GM10847 (cell line): ENCODE measurements around the gene SYT17.

ENCODE experiments used
- POLR2A ChIP-seq: IDR thresholded peaks from 2 replicates; pipeline ENCODE4 v1.6.1; 2011; ENCODE audit not compliant: insufficient read length; ENCODE audit errors: extremely low read depth

SYT17 gene

DNA sequence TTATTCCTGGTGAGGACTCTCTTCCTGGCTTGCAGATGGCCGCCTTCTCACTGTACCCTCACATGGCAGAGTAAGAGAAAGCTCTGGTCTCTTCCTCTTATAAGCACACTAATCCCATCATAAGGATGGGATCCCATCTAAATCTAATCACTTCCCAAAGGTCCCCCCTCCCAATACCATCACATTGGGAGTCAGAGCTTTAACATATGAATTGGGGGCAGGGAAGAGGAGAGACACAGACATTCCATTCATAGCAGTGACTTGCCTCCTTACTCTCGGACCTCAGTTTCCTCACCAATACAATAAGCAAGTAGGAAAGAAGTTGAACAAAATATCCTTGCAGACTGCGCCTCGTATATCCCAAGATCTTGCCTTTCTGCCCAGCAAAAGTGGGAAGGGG is 119.2 kb downstream of the SYT17 start:
- TF ChIP-seq POLR2A = no peak

DNA sequence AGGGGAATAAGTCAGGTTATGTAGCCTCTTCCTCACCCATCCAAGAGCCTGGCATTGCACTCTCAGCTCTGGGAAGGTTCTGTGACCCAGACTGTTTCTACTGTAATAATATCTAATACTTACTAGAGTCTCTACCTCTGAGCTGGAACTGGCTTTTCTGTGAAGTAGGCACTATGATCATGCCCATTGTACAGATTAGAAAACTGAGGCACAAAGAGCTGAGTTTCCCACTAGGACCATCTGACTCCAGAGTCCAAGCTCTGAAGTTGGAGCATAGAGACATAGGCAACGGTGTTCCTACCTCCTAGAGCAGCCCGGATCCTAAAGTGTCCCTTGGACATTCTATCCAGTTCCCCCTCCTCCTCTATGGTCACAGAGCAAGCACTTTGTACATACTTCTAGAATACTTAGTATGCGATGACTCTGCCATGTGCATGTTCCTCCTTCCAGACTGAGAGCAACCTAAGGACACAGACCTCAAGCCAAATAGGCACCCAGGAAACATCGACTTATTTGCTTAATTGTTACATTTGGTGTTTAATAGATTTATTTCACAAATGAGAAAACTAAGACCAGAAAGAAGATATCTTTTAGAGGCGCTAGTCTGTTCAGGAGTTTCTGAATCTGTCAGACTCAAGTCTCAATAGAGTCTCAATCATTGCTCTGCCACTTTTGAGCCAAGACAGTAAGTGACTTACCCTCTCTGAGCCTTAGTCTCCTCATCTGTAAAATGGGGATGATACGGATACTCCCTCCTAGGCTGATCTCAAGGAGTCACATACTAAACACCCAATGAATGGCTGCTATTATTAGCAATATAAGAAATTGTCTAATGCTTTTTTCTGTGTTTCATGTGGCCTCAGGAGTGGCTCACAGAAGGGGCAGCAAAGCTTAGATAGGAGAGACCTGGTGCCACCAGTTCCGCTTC is 121.1 kb downstream of the SYT17 start:
- TF ChIP-seq POLR2A = no peak

DNA sequence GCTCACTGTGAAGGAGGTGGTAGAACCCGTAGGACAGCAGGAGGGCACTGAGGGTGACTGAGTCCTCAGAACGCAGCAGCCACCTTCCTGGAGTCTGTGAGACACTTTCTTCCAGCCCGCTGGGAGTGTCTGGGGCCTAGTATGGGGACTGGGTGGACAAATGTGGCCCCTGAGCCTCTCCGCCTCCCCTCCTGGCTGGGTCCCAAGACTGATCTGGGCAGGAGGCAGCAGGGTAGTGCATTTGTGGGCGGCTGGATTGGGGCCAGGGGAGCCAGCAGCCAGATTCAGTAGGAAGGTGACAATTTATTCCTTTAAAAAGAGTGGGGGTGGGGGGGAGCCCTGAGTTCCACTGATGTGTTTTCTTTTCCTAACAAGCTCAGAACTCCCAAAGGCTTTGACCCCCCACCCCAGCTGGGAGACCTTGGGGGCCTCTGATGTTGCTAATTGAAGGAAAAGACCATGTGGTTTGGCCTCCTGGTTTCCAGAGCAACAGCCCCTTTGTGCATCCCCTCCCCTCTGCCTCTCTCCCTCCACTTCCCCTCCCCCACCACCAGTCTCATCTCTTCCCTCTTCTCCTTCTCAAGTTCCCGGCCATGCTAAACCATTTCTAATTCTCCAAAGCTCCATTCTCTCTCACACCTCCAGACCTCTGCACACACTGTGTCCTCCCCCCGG is 121.9 kb downstream of the SYT17 start:
- no peak for TF ChIP-seq POLR2A

DNA sequence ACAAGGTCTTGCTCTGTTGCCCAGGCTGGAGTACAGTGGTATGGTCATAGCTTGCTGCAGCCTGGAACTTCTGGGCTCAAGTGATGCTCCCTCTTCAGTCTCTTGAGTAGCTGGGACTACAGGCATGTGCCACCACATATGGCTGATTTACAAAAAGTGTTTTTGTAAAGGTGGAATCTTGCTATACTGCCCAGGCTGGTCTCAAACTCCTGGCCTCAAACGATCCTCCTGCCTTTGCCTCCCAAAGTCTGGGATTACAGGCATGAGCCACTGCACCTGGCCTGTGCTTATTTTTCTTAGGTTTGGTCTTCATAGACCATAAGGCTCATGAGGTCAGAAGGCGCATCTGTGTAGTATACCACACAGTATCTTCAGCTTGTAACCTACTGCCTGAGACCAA is 122.8 kb downstream of the SYT17 start:
- TF ChIP-seq POLR2A = no peak

DNA sequence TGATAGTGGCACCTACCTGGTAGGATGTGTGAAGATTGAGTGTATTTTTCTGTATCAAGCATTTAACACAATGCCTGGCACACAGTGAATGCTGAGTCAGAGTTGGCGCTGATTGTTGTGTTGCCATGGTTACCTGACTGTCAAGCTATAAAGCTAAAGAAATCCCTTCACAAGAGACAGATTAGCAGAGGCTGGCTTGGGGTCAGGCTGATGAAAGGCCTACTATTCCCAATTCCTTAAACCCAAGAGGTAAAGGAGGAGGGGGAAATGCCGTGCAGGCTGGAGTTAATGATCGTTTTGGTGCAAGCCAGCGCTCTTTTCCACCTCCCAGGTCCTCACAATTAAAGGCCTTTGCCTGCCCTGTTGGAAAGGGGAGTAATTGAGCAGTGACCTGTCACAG is 123.4 kb downstream of the SYT17 start:
- no peak for TF ChIP-seq POLR2A

DNA sequence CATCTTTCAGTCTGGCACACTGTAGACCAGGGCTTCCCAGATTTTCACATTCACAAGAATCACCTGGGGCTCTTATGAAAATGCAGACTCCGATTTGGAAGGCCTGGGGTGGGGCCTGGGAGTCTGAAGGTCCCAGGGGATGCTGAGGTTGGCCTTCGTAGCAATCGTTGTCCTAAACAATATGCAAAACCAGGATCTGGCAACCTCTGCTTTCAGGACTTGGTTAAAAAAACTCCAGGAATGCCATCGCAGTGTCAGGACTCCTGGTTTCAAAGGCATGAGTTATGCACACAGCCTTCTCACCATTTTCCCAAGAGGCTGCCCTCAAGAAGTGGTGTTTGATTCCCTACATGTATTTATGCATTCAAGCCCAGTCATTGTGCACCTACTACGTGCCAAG is 124.1 kb downstream of the SYT17 start:
- no peak for TF ChIP-seq POLR2A

DNA sequence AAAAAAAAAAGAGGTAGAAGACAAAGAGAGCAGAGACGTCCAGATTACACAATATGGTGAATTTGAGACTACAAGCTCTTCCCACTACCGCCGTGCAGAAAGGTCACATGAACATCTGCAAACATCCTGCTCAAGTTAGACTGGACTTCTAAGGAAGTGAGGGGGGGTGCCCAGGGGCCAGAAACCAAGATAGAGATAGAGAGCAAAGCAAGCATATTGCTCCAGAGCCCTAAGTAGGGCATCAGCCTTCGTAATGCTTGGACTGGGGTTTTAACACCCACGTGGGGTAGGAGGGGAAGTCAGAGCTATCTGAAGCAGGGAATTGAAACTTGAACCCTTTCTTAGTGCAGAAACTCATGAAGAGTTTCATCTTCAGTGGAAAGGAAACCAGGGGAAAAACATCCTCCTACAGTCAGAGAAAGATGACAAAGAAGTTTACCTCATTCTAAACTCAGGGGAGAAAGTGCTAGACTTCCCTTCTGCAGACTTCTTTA is 126.2 kb downstream of the SYT17 start:
- TF ChIP-seq POLR2A = no peak

DNA sequence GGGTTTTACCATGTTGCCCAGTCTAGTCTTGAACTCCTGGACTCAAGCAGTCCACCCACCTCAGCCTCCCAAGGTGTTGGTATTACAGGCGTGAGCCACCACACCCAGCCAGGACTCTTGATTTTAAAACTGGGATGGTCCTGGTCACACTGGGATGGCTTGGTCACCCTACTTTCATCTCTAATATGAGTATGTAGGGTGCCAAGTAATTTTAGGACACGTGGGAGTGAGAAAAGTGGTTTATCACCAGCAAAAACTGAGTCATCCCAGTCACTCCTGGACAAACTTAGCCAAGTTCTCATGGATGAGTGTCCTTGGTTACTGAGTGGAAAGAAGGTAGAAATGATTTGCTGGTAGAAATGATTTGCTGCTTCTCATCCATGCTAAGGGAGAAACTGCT is 127.4 kb downstream of the SYT17 start:
- TF ChIP-seq POLR2A = no peak

DNA sequence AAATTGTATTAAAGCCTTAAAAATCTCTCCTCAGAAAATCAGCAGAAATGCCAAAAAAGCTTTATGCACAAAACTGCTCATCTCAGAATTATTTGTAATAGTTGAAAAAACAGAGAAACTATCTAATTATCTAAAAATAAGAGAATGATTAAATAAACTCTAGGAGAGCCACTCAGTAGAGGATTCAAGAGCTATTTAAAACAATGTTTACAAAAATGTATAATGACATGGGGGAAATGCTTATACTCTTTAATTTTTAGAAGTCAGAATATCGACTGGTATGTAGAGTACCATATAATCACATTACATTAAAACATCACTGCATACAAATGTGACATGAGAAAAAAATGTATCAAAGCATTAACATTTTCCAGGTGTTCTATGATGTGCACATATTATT is 129.4 kb downstream of the SYT17 start:
- TF ChIP-seq POLR2A = no peak

DNA sequence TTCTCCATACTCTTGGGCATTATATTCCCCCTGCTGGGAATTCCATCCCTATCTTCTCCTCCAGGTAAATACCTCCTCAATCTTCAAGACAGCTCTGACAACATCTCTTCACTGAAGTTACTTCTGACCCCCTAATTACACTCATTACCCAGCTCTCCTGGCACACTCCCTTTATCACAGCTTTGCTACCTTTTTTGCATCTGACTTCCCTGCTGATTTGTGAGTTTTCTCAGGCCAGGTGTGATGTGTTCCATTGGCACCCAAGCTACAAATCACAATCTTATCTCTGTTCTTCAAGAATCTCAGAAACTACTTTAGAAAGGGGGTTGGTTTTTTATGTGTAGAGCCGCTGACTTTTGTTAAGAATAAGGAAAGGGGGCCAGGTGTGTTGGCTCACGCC is 131.5 kb downstream of the SYT17 start:
- no peak for TF ChIP-seq POLR2A

DNA sequence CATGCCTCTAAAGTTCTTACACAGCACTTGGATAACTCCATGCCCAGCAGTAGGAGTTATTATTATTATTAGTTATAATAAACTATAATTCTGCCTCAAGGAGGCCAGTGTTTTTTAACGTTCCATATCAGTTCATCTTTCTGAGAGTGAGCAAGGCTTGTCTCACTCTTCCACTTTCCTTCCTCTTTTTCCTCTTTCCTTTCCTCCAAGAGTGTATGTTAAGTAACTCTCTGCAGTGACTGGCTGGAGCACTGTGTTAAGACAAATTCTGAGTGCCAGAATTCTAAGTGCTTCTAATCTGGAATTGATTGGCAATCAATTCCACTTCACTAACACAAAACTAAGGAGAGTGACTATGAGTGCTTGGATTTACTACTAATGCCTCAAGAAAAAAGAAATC is 133.9 kb downstream of the SYT17 start:
- TF ChIP-seq POLR2A = no peak

DNA sequence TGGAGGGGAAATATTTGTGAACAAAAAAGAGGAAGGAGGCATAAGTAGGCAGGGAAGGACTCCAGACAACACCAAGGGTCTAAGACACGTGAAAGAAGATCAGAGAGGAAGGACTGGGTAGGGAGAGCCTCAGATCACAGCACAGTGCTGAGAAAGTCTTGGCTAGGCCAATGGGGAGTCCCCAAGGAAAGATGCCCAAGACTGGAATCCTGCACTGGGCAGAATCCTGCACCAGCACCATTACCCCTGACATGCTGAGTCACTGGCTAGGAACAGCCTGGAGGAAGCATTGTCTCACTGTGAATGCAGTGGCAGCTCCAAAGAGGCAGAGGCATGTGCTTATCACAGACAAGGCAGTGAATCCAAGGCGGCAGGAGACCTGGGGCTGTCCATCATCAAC is 136.7 kb downstream of the SYT17 start:
- TF ChIP-seq POLR2A = no peak

DNA sequence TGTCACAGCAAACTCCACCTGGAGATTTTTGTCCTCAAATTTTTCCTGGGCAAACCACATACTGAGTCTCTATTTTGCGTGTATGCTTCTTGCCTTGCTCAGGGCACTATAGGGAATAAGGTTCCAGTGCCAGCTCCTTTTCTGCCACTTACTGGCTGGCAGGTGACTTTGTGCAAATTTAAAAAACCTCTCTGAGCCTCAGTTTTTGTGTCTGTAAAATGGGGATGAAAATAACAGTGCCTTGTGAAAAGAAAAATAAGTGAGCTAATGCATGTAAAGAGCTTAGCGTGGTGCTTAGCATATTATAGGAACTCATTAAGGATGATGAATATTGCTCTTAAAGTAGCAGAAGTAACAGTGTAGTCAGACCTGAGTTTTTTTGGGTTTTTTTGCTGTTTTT is 137.4 kb downstream of the SYT17 start:
- TF ChIP-seq POLR2A = no peak

DNA sequence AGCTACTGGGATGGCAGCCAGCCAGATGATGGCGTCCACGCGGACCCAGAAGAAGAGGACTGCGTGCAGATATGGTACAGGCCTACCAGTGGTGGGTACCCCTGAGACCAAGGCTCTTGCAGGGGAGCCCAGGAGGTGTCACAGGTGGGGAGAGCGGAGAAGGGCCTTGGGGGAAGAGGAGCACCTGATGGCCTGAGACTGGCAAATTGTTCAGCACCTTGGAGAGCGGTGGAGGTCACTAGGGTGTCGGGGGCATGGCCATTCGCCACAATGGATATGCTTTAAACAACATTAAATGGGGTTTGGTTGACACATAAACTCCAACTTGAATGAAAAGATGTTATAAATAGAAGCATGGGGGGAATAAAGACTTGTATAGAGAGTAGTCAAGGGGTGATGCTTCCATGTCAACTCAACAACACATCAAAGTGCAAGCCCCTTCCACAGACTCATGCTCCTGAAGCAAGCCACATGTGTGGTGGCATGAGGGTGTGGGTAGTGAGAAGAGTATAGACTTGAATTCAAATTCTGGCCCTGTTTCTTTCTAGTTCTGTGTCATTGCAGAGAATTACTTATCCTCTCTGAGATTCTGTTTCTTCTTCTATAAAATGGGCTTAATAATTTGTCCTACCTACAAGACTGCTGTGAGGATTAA is 139.7 kb downstream of the SYT17 start:
- no peak for TF ChIP-seq POLR2A

DNA sequence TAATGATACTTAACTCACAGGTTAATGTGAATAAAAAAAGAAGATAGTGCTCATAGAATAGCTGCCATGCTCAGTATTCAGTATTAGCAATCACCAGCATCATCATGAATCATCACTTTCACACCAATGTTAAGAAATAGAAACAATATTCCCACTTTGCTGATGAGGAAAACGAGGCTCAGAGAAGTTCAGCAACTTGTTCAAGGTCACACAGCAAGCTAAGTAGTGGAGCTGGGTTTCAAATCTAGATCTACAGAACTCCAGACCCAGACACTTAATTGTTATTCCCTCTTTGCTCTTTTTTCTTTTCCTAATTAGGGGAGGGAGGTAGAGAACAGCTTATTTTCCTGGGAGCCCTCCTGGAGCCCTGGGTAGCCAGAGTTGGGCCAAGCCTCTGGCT is 140.4 kb downstream of the SYT17 start:
- no peak for TF ChIP-seq POLR2A

DNA sequence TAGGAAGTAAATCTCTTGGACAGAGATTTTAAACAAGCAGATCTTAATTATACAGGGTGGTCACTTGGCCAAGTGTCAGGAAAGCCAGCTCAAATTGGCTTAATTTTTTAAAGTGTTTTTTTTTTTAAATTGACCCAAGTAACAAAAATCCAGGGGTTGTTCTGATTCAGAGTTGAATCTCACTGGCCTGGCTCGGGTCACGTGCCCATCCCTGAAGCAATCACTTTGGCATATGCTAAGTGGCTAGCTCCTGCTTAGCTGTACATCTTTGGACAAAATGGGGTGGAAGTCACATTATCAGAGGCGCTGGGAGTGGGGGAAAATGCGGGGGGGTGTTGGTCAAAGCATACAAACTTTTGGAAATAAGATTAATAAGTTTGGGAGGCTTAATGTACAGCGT is 141.1 kb downstream of the SYT17 start:
- no peak for TF ChIP-seq POLR2A
